HG03060 (cell line): ENCODE results near the gene C1orf21.

ENCODE experiments used
- ATAC-seq: cut with Tn5 transposase; IDR thresholded peaks from one replicate; pipeline ENCODE4 v1.9.1; 2021; ENCODE audit warnings: low read depth, moderate number of reproducible peaks; ENCODE audit not compliant: unreplicated experiment

The C1orf21 gene

DNA sequence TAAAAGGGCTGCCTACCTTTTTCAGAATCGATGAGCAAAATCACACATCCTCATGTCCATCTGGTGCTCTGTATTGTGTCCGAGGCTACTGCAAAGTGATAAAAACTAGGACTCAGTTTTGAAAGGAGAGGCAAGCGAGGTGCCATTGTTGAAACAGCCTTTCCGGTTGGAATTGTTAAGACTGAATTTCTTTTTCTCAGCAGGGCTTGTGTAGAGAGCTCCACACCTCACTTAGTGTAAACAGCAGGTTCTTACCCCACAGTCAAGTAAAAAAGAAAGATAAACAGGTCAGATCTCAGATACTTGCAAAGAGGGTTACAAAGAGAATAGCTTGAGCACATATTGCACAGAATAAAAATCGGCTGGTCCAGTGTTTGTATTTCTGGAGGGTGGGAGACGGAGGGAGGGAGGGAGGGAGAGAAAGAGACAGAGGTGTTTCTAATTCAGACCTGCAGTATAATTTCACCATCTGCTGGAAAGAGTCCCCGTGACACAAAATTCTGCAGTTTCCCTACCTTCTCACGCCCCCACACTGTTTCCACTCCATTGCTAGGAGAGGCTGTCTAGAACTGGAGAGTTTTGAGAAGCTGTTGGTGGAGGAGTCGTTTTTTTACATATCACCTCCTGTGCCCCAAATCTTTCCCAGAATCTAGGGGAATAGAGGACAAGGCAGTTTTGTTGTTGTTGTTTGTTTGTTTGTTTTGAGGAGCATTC, 285.3 kb downstream of the C1orf21 start:
- ATAC-seq: no peak

DNA sequence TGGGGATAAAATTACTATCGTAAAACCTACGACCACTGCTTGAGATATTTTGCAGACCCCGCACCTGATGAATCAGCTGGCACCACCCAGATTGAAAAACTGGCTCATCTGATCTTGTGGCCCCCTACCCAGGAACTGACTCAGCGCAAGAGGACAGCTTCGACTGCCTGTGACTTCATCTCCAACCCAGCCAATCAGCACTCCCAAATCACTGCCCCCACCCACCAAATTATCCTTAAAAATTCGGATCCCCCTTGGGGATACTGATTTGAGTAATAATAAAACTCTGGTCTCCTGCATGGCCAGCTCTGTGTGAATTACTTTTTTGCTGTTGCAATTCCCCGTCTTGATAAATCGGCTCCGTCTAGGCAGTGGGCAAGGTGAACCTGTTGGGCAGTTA, 286.5 kb downstream of the C1orf21 start:
- no peak for ATAC-seq

DNA sequence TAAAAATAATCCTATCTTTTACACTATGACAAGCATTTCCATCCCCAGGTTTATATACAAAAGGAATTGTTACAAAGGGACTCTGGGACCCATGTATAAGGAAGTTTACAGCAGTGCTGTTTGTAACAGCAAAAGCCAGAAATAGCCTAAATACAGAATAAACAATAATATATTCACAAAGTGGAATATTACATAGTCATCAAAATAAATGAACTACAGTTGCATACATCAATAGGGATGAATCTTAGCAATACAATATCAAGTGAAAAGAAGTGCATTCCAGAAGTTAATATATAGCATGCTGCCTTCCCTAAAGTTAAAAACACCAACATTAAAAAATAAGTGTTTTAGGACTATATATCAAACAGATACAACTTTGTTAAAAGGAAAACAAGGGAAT, 290.5 kb downstream of the C1orf21 start:
- ATAC-seq: no peak
